H1 (cell line): ENCODE data around the gene HDHD5.

Experiments used
- EZH2 ChIP-seq: fragments of 200-600 bp; sonication (generic); IDR thresholded peaks from 2 replicates; pipeline ENCODE4 v1.7.1; 2012; ENCODE audit warnings: low read depth, mild to moderate bottlenecking, moderate library complexity, low read length, inconsistent platforms; ENCODE audit not compliant: severe bottlenecking
- HDAC2 ChIP-seq, 2 experiments: fragments of 300-600 bp in 1 of 2; sonication (generic) in 1 of 2; IDR thresholded peaks; 2 replicates each; pipeline ENCODE4 v1.6.1; 2011 to 2012; ENCODE audit warnings: low read depth in 2 of 2, low read length in 2 of 2, mild to moderate bottlenecking in 2 of 2, moderate library complexity in 2 of 2, borderline replicate concordance in 1 of 2, inconsistent platforms in 1 of 2
- MAFK ChIP-seq: IDR thresholded peaks from 2 replicates; pipeline ENCODE4 v1.6.1; 2012; ENCODE audit warnings: low read depth, mild to moderate bottlenecking, improper control_type of control experiment, low read length
- PHF8 ChIP-seq: fragments of 200-600 bp; sonication (generic); conservative IDR thresholded peaks from 2 replicates; pipeline ENCODE4 v1.7.1; 2012; ENCODE audit warnings: low read depth, mild to moderate bottlenecking, inconsistent platforms, low read length, moderate library complexity
- RAD21 ChIP-seq, 2 experiments: IDR thresholded peaks in 1 of 2; conservative IDR thresholded peaks in 1 of 2; 2 replicates each; pipeline ENCODE4 v1.6.1; 2011; ENCODE audit warnings: low read depth in 2 of 2, low read length in 2 of 2, improper control_type of control experiment in 1 of 2, inconsistent platforms in 1 of 2, mild to moderate bottlenecking in 1 of 2, moderate library complexity in 1 of 2
- SIN3A ChIP-seq, 2 experiments: IDR thresholded peaks in 1 of 2; conservative IDR thresholded peaks in 1 of 2; 2 replicates each; pipeline ENCODE4 v1.6.1; 2011 to 2012; ENCODE audit warnings: low read length in 2 of 2, improper control_type of control experiment in 1 of 2, low read depth in 1 of 2, mild to moderate bottlenecking in 1 of 2
- TF ChIP-seq, protein P1 (sequence below), 3 experiments: IDR thresholded peaks; 1 replicate in 2 of 3; 2 replicates in 1 of 3; pipeline versions ENCODE4 v1.5.1 to v1.6.1; 2011; ENCODE audit warnings: low read length in 3 of 3, mild to moderate bottlenecking in 3 of 3, inconsistent platforms in 2 of 3, low read depth in 1 of 3, moderate library complexity in 1 of 3; ENCODE audit not compliant: insufficient read depth in 1 of 3; ENCODE audit errors: control extremely low read depth in 1 of 3

DNA sequence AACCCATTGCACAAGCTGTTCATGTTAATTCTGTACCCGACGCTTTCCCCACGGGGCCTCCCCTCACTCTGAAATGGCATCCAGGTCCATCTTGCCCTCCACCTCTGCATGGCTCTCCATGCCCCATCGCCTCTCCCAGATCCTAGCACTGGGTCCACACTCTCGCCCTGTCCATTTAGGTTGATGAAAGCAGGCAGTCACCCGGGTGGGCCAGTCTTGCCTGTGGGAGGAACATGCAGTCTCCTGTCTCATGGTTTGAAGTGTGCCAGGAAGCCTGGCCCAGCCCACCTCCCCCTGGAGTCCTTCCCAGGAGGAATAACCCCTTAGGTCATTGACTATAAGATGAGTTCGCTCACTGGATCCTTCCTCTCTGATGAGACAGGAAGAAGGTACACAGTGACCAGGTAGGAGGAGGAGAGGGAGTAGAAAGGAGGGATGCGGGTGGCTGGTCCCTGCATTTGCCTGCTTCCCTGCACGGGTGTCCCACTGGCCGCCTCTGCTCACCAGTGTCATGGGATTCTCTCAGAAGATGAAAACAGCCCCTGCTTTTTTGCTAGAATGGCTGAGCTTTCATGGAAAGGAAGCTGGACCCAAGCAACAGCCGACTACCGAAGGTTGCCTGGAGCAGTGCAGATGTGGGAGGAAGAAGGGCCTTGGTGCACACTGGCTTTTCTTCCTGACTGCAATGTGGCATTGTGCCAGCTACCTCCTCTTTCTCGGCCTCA, 44.7 kb downstream of the HDHD5 start:
- TF ChIP-seq, protein P1, sequence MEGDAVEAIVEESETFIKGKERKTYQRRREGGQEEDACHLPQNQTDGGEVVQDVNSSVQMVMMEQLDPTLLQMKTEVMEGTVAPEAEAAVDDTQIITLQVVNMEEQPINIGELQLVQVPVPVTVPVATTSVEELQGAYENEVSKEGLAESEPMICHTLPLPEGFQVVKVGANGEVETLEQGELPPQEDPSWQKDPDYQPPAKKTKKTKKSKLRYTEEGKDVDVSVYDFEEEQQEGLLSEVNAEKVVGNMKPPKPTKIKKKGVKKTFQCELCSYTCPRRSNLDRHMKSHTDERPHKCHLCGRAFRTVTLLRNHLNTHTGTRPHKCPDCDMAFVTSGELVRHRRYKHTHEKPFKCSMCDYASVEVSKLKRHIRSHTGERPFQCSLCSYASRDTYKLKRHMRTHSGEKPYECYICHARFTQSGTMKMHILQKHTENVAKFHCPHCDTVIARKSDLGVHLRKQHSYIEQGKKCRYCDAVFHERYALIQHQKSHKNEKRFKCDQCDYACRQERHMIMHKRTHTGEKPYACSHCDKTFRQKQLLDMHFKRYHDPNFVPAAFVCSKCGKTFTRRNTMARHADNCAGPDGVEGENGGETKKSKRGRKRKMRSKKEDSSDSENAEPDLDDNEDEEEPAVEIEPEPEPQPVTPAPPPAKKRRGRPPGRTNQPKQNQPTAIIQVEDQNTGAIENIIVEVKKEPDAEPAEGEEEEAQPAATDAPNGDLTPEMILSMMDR (IDR thresholded peaks at IDR 0.05; ENCODE audit: control extremely low read depth in 1 of 3, insufficient read depth in 1 of 3, low read depth in 1 of 3, low read length in 3 of 3) = no peak
- TF ChIP-seq SIN3A (conservative IDR thresholded peaks at IDR 0.05 in 1 of 2, IDR thresholded peaks at IDR 0.05 in 1 of 2; ENCODE audit: low read depth in 1 of 2, low read length in 2 of 2) = no peak
- TF ChIP-seq MAFK = no peak
- no peak for TF ChIP-seq HDAC2 (IDR thresholded peaks at IDR 0.05; ENCODE audit: borderline replicate concordance in 1 of 2, low read depth in 2 of 2, low read length in 2 of 2)
- TF ChIP-seq EZH2 = no peak
- no peak for TF ChIP-seq PHF8
- no peak for TF ChIP-seq RAD21 (IDR thresholded peaks at IDR 0.05 in 1 of 2, conservative IDR thresholded peaks at IDR 0.05 in 1 of 2; ENCODE audit: low read depth in 2 of 2, low read length in 2 of 2)
